PC-3 (cell line): ENCODE measurements around the gene GFOD1. TPM values are rescaled to one million over a fixed set of nuclear protein-coding genes. Genes with fewer than 3 reads are reported as not detected.

ENCODE experiments used
- ATAC-seq: fragments of 200-7000 bp; cut with Tn5 transposase; 2 replicates; pipeline ENCODE4 v1.9.1; 2020; ENCODE audit warnings: mild to moderate bottlenecking, moderate library complexity
- BruUV-seq: library from RNA; stranded (reverse); fragments of 400-500 nt; replicated peaks from 2 replicates; lab custom pipeline; 2021; lab: Mats Ljungman, UMichigan
- CTCF ChIA-PET: fragments of 300-600 bp; sonication (Branson Sonifier 250); formaldehyde crosslinking; loops from one replicate; lab custom pipeline; 2022; ENCODE audit warnings: antibody characterized with exemption; lab: Charles Lee
- POLR2A ChIA-PET: fragments of 300-600 bp; sonication (Branson Sonifier 250); formaldehyde crosslinking; loops from one replicate; lab custom pipeline; 2022; ENCODE audit warnings: antibody characterized with exemption; ENCODE audit not compliant: unreplicated experiment; lab: Charles Lee
- DNase-seq: peaks from one replicate; pipeline ENCODE4 v3.0.0-alpha.2; 2015
- H2AFZ ChIP-seq: fragments of 300-600 bp; sonication (generic); 2 replicates; pipeline ENCODE4 v1.6.0; 2016; ENCODE audit warnings: antibody characterized with exemption, low read length
- H3F3A ChIP-seq: fragments of 300-600 bp; sonication (generic); one replicate; pipeline ENCODE4 v1.6.0; 2017; ENCODE audit warnings: antibody characterized with exemption, low read length, control low read depth, mild to moderate bottlenecking; ENCODE audit not compliant: unreplicated experiment
- H3K27ac ChIP-seq: fragments of 300-600 bp; sonication (generic); 2 replicates; pipeline ENCODE4 v1.5.1; 2016; ENCODE audit warnings: mild to moderate bottlenecking, low read length
- H3K27me3 ChIP-seq: fragments of 300-600 bp; sonication (generic); 2 replicates; pipeline ENCODE4 v1.6.1; 2016; ENCODE audit warnings: low read length, mixed read lengths
- H3K36me3 ChIP-seq: fragments of 300-600 bp; sonication (generic); 2 replicates; pipeline ENCODE4 v1.6.1; 2016; ENCODE audit warnings: low read depth, mixed run types, low read length, mixed read lengths
- H3K4me1 ChIP-seq: fragments of 300-600 bp; sonication (generic); 2 replicates; pipeline ENCODE4 v1.5.1; 2016; ENCODE audit warnings: low read length; ENCODE audit not compliant: insufficient read depth
- H3K4me2 ChIP-seq: fragments of 300-600 bp; sonication (generic); 2 replicates; pipeline ENCODE4 v1.6.0; 2016; ENCODE audit warnings: low read length
- H3K4me3 ChIP-seq: fragments of 300-600 bp; sonication (generic); 2 replicates; pipeline ENCODE4 v1.5.1; 2016; ENCODE audit warnings: mild to moderate bottlenecking, low read length, mixed read lengths
- H3K79me2 ChIP-seq: fragments of 300-600 bp; sonication (generic); 2 replicates; pipeline ENCODE4 v1.6.1; 2017; ENCODE audit warnings: low read length, mixed read lengths
- H3K9ac ChIP-seq: fragments of 300-600 bp; sonication (generic); 2 replicates; pipeline ENCODE4 v1.6.0; 2016; ENCODE audit warnings: mild to moderate bottlenecking, low read length
- H3K9me2 ChIP-seq: fragments of 300-600 bp; sonication (generic); replicated peaks from 2 replicates; pipeline ENCODE4 v1.6.1; 2016; ENCODE audit warnings: mixed run types, low read length, mixed read lengths
- H3K9me3 ChIP-seq: fragments of 300-600 bp; sonication (generic); 2 replicates; pipeline ENCODE4 v1.6.1; 2016; ENCODE audit warnings: low read length, mixed read lengths
- H4K20me1 ChIP-seq: fragments of 300-600 bp; sonication (generic); 2 replicates; pipeline ENCODE4 v1.6.1; 2016; ENCODE audit warnings: low read length, mixed read lengths
- CTCF ChIP-seq: fragments of 300-600 bp; sonication (generic); conservative IDR thresholded peaks from 2 replicates; pipeline ENCODE4 v1.5.1; 2017; ENCODE audit warnings: antibody characterized with exemption, low read depth, mild to moderate bottlenecking, low read length
- EZH2 ChIP-seq: fragments of 300-600 bp; sonication (generic); IDR thresholded peaks from one replicate; pipeline ENCODE4 v1.6.1; 2017; ENCODE audit warnings: antibody characterized with exemption, mild to moderate bottlenecking, low read length; ENCODE audit not compliant: unreplicated experiment
- EZH2phosphoT487 ChIP-seq: fragments of 300-600 bp; sonication (generic); IDR thresholded peaks from 2 replicates; pipeline ENCODE4 v1.6.1; 2018; ENCODE audit warnings: mild to moderate bottlenecking, antibody characterized with exemption, low read length, borderline replicate concordance
- intact Hi-C: fragments of 100-400 bp; cut with micrococcal nuclease; formaldehyde crosslinking; loops from 2 replicates; pipeline ENCODE4 v1.9.0; 2023
- total RNA-seq: library from RNA; depleted of rRNA; stranded (reverse); fragments of >200 nt; gene quantifications from 2 replicates; pipeline ENCODE4 v1.2.3, GENCODE V29; 2014

GFOD1 gene
- total RNA-seq, 1 experiment from 2014 or later = 16.0 TPM

DNA sequence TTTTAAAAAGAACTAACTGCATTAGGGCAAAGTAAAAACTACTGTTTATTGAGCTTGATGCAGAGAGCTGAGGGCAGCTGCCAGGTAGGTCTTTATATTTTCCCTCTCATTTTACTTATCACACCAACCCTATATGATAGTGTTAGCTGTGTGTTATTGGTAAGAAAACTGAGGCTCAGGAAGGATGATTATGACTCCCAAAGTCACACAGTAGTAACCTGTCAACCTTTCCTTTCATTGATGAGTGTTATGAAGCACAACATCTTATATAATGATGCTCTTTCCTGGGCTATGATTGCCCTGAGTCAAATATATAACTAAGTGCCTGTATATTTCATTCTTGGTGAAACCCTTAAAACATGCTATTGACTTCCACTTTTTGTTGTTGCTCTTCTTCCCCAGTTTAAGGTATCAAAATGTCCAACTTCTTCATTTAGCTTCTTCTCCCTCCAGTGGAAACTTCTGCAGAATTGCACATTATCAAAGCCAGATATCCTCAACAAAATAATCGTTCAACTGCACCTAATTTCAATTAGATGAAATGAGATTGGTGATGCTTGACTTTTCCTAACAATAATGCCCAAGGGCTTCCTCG, 8.1 kb downstream of the GFOD1 start:
- no peak for TF ChIP-seq EZH2phosphoT487
- no peak for TF ChIP-seq CTCF
- TF ChIP-seq EZH2 = no peak
- no peak for ATAC-seq

DNA sequence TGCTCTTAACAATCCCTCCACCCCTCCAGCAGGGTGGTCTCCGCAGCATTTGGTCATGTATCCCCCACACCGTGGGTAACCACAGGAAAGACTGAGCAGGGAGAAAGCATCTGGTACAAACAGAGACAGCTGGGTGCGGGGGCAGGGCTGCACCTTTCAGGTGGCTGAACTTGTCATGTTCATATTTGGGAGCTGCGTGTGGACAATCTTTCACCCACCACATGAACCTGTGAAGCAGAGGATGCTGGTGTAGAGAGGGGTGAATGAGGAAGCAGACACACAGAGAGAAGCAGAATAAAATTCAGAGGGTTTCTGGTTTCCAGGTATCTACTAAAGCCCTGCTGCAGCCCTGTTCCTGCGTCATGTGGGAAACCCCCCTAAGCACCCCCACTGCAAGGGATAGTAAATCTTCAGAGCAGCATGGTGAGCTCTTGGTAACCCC, 8.9 kb downstream of the GFOD1 start:
- Histone ChIP-seq H3K4me1 (peaks cover 58% of the 10 kb centered on the region), H3F3A (peaks cover 4% of the 10 kb centered on the region), H4K20me1 (0 out of 2 replicates have a peak, but pooled peaks cover 4% of the 10 kb centered on the region), H3K9me3 (no peaks in the 10 kb centered on the region), H3K9me2 (no peaks in the 10 kb centered on the region), H3K36me3 (peaks cover 16% of the 10 kb centered on the region; the same call in 1 of the 2 replicates), H3K4me3 (no peak overlapping the region), H3K27ac (no peak overlapping the region), H3K79me2 (peaks cover 72% of the 10 kb centered on the region), H3K27me3 (no peaks in the 10 kb centered on the region), H3K9ac (no peak overlapping the region), H2AFZ (no peak overlapping the region), H3K4me2 (no peak overlapping the region)
- POLR2A ChIA-PET = no interaction called here
- CTCF ChIA-PET = interaction anchor here (0.5 to 0.6 kb wide), 2 partner anchors 80 to 143 kb away, joined by 3 to 5 read pairs; no protein-coding TSS in a partner anchor
- ATAC-seq (no peak), DNase-seq (no peak)
- no TSS peak for BruUV-seq
- TF ChIP-seq EZH2 (no peak), EZH2phosphoT487 (no peak), CTCF (no peak)
- intact Hi-C loops = no loop called here

More for the DNA sequence above, 8.1 kb downstream of the GFOD1 start:
- no peaks in the 10 kb centered on the region for H3K9me3 ChIP-seq
- no peak overlapping the region for H2AFZ ChIP-seq
- no peak overlapping the region for H3K27ac ChIP-seq
- H3K36me3 ChIP-seq = peaks cover 15% of the 10 kb centered on the region; the same call in 1 of the 2 replicates
- 0 out of 2 replicates have a peak, but pooled peaks cover 5% of the 10 kb centered on the region for H4K20me1 ChIP-seq
- no peak overlapping the region for H3K4me2 ChIP-seq
- ChIA-PET CTCF (interaction anchor here (0.5 kb wide), 1 partner anchor 144 kb away, joined by 3 read pairs; no protein-coding TSS in a partner anchor), POLR2A (interaction anchor here (0.7 kb wide), 1 partner anchor 101 kb away, joined by 20 read pairs; no protein-coding TSS in a partner anchor)
- no peak for DNase-seq
- intact Hi-C loops = no loop called here
- no peak overlapping the region for H3K4me3 ChIP-seq
- peaks cover 74% of the 10 kb centered on the region for H3K79me2 ChIP-seq
- no peak overlapping the region for H3K9ac ChIP-seq
- no peaks in the 10 kb centered on the region for H3K9me2 ChIP-seq
- no peaks in the 10 kb centered on the region for H3K27me3 ChIP-seq
- H3F3A ChIP-seq = peaks cover 4% of the 10 kb centered on the region
- H3K4me1 ChIP-seq = peaks cover 59% of the 10 kb centered on the region
- no TSS peak for BruUV-seq

GRCh38 chr6:13474787-13475186, 12.6 kb downstream of the GFOD1 start:
- peak overlapping the region; percentile 67 for H3K4me2 ChIP-seq
- no peak for DNase-seq
- no TSS peak for BruUV-seq
- peak overlapping the region; percentile 25; the same call in 1 of the 2 replicates for H3K4me3 ChIP-seq
- no peaks in the 10 kb centered on the region for H3K9me3 ChIP-seq
- no peak overlapping the region for H2AFZ ChIP-seq
- H3K27me3 ChIP-seq = no peaks in the 10 kb centered on the region
- peak overlapping the region; percentile 43; the same call in 1 of the 2 replicates for H3K9ac ChIP-seq
- peaks cover 38% of the 10 kb centered on the region for H3K4me1 ChIP-seq
- peak overlapping the region; percentile 92 for H3K27ac ChIP-seq
- H3K79me2 ChIP-seq = peaks cover 69% of the 10 kb centered on the region
- ChIA-PET CTCF (no interaction called here), POLR2A (interaction anchor here (0.6 to 0.7 kb wide), 2 partner anchors 12 to 53 kb away, joined by 3 to 5 read pairs; no protein-coding TSS in a partner anchor)
- peaks cover 20% of the 10 kb centered on the region; the same call in 1 of the 2 replicates for H3K36me3 ChIP-seq
- peaks cover 4% of the 10 kb centered on the region for H3F3A ChIP-seq
- no peaks in the 10 kb centered on the region for H3K9me2 ChIP-seq
- no peak for TF ChIP-seq EZH2phosphoT487
- no peak for TF ChIP-seq CTCF
- no peak for TF ChIP-seq EZH2
- ATAC-seq = no peak
- H4K20me1 ChIP-seq = no peaks in the 10 kb centered on the region
- intact Hi-C loops = no loop called here
